NCI-H2081 (cell line): ENCODE results near the gene BPIFB1.

Experiments
- DNase-seq, 2 experiments: peaks; one replicate each; lab custom pipeline; 2025; lab: John Stamatoyannopoulos, UW

Gene BPIFB1

GRCh38 chr20:33272155-33272873, 10.7 kb upstream of the BPIFB1 start:
- no peak for DNase-seq

GRCh38 chr20:33273117-33273851, 9.7 kb upstream of the BPIFB1 start:
- no peak for DNase-seq

DNA sequence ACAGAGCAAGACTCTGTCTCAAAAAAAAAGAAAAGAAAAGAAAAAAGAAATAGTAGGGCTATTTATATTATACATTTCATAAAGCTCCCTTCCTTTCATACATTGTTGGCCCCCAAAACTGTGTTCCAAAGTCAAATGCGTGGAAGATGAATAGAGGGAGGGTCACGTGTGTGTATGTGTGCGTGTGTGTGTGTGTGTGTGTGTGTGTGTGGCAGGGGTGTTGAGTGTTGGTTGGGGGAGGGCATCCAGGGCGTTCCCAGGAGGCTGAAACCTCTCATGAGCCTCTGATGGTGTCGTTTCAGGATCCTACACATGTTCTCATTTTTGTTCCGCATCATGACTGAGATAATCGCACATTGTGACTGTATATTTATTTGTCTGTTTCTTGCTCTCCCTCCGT, 7.8 kb upstream of the BPIFB1 start:
- no peak for DNase-seq

GRCh38 chr20:33275871-33276270, 7.1 kb upstream of the BPIFB1 start:
- DNase-seq = no peak

DNA sequence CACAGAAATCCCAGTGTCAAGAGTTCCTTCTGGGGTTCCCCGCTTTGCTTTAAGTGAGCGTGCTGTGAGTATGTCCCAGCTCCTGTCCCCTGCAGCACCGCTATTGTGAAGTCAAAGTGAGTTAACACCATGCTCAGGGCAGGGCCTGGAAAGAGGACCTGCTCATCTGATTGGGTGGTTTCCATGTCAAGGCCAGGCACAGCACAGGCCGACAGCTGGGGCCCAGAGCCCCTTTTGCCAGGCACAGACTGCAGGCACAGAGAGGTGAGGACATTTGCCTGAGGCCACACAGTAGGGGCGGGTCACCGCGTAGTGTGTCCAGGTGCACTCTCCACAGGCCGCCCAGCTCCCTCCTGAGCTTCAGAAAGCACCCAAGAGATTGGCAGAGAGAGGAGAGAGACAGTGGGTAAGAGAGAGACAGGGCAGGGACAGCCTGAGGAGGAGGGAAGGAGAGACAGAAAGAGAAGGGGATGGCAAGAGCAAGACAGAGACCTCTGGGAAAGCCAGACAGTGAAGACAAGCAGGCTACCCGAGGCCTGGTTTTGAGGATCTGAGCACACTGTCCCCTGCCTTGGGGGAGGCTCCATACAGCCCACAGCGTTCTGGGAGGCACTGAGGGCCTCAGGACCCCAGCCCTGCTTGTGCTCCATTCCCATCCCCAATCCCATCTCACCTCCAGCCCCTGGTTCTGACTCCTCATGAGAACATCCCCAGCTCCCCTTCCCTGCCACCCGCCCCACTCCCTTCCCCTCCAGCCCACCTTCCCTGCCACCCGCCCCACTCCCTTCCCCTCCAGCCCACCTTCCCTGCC, 6.5 kb upstream of the BPIFB1 start:
- DNase-seq = no peak

- DNase-seq = no peak
Observed at GRCh38 chr20:33277471-33278441, 5.3 kb upstream of the BPIFB1 start.

- DNase-seq = no peak
Observed at GRCh38 chr20:33278700-33279099, 4.3 kb upstream of the BPIFB1 start.

DNA sequence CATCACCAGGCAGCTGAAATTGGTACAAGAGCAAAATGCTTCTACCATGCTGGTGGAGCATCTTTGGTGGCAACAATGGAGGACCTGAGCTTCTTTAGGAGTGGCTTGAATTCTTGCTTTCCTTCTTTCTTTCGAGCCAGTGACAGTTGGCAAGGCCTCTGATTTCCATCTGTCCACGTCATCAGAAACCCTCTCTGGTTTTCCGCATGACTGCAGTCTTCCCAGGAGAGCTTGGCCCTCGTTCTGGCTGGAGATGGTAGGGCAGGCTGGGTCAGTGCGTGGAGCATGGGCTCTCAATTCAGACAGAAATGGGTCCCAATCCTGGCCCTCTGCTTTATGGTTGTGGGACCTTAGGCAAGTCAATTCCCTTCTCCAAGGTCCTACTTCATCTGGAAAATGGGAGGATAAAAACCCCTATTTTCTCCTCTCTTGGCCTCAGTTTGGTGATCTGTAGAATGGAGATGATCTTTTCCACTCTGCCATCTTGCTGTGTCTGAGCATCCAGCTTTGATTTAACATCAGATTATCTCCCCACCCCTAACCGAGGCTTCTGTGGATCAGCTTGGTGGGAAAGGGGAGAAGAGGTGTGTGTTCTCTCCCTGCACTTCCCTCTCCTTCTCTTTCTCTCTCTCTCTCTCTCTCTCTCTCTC, 3.6 kb upstream of the BPIFB1 start:
- no peak for DNase-seq

DNA sequence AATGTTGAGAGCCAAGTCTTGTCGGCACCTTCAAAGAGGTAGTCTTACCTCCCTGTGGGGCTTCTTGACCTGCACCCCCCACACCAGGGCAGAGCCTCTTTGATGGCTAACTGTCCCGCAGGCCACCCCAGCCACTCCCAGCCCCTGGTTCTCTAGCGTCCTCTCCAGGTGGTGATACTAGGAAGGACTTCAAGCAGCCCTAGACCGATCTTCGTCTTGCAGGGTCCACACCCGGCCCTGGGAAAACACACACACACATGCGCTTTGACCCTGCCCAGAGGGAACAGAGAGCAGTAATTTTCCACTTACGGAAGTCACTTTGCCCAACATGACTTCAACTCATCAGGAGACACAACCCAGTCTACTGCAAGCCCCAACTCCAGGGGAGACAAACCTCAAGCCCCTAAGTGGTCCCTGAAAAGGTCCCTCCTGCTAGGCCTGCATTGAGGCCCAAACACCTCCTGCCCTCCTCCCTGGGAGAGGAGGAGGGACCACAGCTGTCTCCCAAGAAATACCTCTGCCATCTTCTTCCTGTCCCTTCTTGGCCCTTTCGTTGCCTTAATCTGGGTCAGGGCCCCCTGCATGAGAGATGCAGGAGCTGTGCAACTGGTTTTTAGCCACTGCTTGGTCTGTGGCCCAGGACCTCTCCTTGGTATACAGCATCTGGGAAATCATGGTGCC, 2.9 kb upstream of the BPIFB1 start:
- DNase-seq = no peak

DNA sequence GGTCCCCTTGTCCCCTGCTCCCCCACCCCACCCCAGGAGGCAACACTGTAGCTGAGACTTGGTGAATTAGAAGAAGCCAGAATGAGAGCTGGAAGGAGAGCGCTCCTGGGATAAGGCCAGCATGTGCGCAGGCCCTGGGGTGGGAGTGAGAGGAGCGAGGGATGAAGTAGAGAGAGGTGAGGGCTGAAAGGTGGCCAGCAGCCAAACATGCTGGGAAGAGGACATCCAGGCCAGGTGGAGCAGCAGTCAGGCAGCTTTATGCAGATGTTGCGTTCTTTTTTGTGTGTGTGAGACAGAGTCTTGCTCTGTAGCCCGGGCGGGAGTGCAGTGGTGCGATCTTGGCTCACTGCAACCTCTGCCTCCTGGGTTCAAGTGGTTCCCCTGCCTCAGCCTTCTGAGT, 2.2 kb upstream of the BPIFB1 start:
- DNase-seq = no peak

DNA sequence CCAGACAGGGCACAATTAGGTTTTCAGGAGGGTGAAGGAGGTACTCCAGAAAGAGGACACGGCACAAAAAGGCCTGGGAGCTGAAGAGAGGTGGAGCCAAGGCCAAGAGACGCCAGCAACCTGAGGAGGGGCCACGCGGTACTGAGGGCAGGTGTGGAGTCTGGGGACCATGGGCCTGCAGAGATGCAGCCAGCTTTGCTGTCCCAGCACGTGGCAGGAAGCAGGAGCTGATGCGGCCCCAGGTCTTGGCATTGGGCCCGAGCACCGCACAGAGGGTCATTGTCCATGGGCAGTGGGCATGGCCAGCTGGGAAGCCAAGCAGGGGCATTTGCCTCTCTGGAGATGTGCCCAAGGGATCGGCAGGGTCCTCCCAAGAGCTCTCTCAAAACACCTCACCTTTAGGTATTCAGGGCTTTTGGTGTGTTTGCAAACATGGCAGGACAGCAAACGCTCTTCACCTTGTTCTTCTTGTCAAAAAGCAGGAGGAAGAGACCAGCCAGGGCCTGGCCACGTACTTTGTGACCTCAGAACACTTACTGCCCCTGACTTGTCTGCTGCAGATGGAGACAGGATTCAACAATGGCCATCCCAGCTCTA, 1.4 kb upstream of the BPIFB1 start:
- no peak for DNase-seq

DNA sequence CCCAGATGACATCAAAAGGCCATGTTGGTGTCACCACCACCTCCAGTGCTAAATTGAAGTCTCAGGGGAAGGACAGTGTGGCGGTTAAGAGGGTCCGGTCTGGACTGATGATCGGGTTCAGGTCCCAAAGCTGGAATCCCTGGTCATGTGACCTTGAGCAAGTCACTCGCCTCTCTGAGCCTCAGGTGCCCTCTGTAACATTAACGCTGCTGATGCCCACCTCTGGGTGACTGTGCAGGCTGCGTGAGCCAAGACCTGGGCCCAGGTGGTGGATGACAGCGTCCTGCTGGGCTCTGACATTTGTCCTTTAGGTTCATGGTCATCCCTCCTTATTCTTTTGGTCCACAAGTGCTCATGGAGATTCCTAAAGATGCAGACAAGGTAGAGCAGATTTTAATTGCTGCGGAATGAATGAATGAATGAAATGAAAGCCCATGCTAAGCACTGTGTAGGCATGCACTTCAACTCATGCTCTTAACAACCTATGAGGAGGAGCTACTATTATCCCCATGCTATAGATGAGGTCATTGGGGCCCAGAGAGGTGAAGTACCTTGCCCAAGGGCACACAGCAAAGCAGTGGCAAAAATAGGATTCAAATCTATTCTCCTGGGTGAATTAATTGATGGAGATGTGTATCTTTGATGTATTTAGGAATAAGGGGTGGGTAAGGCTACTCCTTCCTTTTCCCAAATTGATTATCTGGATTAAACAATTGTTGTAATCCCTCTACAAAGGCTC, 649 bp upstream of the BPIFB1 start:
- no peak for DNase-seq

DNA sequence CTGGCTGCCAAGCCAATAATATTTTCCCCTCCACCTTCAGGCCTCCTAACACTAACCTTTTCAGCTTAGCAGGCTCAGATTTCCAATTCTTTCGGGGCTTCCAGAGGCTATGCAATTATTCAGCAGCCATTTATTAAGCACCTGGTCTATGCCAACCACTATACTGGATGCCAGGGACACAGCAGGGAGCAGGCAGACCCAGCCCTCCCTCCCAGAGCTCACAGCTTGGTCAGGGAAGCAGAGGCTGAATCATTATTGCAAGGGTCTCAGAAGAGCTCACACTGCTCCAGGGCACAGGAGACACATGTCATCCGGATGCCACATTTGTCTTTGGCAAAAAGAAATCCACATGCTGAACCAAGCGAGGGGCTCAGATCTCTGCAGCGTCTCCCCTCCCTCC, 1.3 kb downstream of the BPIFB1 start:
- peak; percentile 42 to 70 for DNase-seq

GRCh38 chr20:33284937-33285336, 1.9 kb downstream of the BPIFB1 start:
- no peak for DNase-seq

DNA sequence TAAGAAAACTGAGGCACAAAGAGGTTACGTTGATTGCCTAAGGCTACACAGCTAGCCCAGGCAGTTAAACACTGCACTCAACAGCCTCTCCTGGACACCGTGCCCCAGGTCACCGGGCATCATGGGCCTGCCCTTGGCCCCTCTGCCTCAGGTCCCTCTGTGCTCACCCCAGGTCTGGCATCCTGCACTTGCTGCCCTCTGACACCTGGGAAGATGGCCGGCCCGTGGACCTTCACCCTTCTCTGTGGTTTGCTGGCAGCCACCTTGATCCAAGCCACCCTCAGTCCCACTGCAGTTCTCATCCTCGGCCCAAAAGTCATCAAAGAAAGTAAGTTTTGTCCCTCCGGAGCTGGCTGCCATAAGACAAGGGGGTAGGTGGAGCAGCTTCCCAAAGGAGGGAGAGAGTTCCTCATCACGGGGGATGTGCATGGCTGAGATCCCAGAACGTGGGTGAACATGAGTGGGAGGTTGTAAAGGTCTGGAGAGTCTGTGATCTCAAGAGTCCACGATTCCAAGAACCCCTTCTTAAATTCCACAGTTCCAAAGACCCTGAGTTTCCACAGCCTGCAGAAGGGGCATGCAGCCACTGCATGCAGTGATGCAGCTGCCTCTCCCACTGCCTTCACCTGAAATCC, 3.0 kb downstream of the BPIFB1 start:
- DNase-seq = no peak

DNA sequence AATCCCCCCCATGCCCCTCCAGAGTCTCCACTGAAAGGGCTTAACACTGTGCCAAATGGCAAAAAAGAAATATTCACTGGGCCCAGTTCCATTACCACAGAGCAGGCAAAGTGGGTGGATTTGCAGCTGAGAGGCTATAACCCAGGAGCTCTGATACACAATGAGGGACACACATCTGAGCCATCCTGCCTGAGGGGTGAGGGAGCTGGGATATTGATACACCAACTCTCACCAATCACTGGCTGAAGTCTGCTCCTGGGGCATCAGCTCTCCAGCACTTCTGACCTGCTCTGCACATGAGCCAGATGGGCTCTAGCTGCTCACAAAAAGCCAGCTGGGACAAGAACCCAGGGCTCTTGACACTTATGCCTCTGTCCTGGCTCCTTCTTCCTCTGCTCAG, 4.9 kb downstream of the BPIFB1 start:
- DNase-seq = no peak

- DNase-seq = no peak
Observed at GRCh38 chr20:33290852-33291251, 7.8 kb downstream of the BPIFB1 start.

- no peak for DNase-seq
Observed at GRCh38 chr20:33291416-33291815, 8.4 kb downstream of the BPIFB1 start.

GRCh38 chr20:33291830-33292355, 8.9 kb downstream of the BPIFB1 start:
- DNase-seq = peak; percentile 47 to 56
